CD4-positive, alpha-beta T cell treated with Interleukin-4 for 1 hour (primary cell): ENCODE measurements around the gene DCHS2.
A peak's percentile ranks its signal among the peaks of the same experiment; 100 is the strongest.

Source experiments
- DNase-seq, 2 donors: peaks; one replicate each; pipeline ENCODE4 v3.0.0-alpha.2; 2020 to 2022

DCHS2 gene, protein sequence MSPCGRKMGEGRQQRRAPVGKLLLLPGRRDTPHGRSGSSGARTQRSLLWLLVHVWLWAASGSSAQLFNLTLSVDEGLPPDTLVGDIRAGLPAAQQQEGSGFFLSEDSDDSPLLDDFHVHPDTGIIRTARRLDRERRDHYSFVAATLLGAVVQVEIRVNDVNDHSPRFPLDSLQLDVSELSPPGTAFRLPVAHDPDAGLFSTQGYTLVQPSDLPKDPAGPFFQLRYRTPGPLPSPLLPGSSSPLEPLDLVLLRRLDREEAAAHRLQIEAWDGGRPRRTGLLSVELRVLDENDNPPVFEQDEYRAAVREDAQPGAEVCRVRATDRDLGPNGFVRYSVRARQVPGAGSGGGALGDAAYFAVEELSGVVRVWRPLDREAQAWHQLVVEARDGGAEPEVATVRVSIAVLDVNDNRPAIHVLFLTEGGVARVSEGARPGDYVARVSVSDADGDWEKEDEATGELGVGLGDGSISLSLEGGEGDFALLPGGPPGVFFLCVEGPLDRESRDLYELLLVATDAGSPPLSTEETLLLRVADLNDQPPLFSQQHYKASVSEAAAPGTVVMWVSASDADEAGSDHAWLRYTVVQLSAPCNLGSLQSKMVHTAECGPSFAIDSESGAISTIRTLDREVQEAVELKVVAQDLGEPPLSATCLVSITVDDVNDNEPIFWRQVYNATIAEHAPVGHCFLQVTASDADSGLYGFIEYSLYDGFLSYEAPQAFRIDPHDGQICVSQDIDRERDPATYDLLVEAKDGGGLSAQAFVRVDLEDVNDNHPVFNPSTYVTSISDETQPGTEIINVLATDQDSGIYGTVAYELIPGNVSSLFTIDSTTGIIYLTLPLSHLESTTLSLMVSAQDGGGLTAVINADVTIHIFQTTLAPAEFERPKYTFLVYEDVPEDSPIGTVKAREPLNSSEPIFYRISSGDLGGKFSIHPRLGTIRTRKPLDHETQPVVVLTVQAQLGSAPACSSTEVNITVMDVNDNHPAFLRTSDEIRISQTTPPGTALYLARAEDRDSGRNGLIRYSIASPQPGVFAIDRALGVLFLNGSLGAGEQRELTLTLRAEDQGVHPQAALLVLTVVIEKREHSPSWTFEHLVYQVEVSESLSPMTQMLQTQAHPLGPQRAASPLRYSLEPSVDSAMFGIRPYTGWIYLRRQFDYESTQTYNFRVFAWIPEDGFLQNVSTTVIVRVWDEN (N-terminal part only)

DNA sequence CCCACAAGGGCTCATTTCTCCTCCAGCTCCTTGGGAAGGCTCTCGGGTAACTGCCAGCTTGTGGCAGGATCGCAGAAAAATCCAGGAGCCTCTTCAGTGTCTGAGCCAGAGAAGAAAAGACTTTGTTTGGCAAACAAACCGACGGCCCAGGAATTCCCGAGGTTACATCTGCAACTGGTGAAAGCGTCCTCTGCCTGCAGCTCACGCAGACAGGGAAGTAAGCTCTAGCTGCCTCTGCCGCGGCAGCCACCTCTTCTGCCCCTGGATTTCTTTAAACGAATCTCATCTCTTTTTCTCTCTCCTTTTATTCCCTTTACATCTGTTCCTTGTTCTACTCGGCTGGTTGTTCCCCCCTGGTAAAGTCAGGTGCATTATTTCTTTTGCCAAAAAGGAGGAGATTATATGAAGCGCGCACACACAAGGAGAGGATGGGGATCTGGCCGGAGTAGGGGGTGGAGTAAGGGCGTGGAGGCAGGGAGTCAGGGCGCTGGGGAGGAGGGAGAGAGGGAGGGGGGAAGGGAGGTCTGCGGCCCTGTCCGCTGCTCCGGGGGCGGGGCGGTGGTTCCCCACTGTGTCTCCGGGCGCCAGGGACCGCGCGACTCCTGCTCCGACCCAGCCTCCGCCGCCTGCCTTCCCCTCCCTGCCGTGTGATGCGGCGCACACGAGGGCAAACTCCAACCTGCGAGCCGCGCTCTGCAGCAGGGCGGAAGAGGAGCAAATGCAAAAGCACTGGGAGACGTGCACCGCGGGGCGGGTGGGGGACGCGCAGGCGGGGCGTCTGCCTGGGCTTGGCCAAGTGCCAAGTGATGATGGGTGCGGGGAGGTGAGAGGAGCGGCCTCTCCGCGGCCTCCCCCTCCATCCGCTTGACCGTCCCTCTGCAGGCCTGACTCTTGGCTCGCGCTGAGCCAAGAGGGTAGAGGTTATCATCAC lies at the start of gene DCHS2:
TSS of gene DCHS2 (minus strand) at position 459 of the 931 bp plus-strand sequence. CDS start at position 15, 444 bp downstream.
- no peak for DNase-seq

DNA sequence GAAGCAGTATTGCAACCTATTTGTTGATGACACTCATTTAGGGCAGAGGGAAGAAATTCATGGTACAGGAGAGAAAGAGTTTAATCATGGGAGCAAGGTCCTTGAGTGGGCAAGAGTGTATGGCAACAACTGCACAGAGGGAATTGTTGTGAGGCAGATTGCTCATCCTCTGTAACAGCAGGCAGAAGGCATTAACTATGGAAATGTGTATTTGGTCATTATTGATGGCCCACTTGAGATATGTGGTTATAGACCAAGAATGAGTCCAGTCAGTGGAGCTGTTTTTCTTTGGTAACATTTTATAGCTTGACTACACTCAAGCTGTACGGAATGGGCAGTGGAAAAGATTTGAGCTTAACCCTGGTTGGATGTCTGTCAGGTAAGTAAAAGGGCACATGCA lies 42.7 kb upstream of the DCHS2 start:
- no peak for DNase-seq

DNA sequence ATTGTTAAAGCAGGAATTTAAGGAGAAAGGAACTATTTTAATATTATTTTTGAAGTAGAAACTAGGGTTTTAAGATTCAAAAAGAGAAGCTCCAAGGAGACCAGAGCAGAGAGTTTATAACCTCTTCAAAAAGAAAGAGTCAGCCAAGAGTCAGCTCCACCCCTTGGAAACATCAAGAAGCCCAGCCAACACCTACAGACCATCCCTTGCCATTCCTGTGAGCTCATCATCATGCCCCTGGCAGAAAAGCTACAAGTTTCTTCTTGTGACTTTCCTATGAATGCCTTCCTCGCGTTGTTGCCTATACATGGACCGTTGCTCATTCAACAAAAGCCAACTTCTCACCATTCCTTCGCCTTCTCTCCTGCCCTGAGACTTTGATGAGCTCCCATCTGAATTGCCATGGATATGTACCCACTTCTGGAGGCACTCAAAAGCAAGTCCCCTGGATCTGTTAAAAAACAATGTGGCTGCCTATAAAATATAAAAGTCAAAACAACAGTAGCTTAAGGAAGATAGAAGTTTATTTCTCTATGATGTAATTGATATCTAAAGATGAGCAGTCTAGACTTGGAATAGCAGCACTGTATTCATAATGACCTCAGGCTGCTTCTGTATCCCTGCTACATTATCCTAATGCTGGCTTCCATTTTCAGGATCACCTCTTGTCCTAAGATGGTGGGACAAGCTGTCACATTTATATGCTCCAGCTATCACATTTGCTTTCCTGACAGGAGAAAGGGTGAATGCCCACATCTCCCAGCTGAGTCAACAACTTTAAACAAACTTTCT lies 38.3 kb upstream of the DCHS2 start:
- no peak for DNase-seq

DNA sequence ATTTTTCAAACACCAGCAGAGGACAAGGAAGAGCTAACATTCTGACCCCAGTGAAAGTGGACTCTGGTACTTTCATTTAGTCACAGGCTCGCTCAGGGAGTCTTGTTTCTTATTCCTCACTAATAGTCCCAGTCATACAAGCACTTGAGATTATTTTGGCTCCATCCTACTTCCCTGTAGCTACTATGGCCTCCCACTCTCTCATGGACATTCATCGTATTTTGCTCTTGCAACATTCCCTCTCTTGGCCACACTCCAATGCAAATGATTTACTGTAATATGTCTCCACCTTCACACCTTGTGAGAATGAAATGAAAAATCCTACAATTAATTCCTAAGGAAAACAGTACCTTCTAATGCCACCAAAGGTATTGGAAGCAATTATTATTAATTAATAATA lies 37.3 kb upstream of the DCHS2 start:
- DNase-seq, result no peak

DNA sequence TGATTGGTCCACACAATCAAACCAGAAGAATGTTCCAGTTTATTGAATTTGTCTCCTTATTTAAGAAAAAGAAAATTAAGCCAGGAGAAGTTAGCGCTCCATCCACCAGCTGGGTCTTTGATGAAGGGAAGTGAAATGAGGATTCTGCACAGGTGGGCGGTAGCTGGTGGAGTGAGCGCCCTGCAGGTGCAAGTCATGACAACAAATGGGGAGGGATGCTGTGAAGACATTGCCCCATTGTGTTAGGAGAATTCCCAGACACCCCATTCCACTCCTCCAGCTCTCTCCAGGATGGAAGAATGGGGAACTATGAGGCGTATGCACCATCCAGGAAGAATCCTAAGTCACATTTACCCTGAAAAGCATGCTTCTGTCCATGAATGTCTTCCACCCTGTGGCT lies 35.7 kb upstream of the DCHS2 start:
- DNase-seq, result no peak

DNA sequence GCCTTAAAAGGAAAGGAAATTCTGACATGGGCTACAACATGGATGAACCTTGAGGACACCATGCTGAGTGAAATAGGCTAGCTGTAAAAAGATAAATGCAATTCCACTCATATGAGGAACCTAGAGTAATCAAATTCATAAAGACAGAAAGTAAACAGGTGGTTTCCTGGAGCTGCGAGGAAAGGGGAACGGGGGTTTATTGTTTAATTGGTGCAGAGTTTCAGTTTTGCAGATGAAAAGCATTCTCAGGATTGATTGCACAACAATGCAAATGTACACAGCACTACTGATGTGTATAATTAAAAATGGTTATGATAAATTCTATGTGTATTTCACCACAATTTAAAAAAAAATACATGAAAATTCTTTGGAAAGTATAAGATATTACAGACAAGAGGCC lies 34.6 kb upstream of the DCHS2 start:
- no peak for DNase-seq

DNA sequence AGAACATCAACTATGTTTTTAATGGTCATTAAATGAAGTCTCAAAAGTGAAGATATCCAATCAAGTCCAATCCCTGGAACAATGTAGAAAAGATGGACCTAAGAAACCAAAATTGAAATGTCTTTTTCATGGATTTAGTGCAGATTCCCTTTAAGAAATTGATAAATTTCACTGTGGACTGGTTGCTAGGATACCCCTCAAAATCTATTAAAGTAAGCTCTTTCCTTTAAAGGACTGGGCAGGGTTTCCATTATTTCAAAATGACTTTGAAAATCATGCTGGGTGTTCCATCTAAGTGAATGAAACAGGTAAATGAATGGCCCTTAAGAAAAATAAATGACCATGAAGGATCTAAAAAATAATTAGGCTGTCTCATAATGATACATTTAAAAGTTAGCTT lies 30.0 kb upstream of the DCHS2 start:
- DNase-seq, result no peak

DNA sequence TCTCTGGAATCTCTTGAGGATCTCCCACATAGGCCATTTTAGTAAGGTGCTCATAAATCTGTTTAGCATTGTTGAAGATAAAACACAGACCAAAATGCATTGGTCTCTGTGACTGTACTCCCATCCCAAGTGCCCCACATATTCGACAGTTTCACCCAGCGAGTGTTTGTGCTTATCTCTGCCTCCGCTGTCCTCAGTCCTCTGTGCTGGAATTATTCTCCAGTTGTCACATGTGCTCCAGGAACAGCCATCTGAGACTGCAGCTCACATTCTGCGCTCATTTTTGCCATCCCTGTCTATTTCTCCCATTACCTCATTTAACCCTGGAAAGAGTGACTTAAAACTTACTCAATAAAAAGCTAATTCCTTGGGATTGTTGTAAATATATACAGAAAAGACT lies 27.6 kb upstream of the DCHS2 start:
- DNase-seq, result no peak

DNA sequence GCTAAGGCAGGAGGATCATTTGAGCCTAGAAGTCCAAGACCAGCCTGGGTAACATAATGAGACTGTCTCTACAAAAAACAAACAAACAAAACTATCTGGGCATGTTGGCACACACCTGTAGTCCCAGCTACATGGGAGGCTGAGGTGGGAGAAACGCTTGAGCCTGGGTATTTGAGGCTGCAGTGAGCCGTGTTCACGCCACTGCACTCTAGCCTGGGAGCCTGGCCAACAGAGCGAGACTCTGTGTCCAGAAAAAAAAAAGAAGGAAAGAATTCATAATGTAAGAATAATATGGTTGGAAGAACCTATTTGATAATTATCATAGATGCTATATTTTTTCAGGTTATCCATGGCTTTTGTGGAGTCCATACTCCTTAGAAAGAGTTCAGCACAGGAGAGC lies 26.0 kb upstream of the DCHS2 start:
- no peak for DNase-seq

DNA sequence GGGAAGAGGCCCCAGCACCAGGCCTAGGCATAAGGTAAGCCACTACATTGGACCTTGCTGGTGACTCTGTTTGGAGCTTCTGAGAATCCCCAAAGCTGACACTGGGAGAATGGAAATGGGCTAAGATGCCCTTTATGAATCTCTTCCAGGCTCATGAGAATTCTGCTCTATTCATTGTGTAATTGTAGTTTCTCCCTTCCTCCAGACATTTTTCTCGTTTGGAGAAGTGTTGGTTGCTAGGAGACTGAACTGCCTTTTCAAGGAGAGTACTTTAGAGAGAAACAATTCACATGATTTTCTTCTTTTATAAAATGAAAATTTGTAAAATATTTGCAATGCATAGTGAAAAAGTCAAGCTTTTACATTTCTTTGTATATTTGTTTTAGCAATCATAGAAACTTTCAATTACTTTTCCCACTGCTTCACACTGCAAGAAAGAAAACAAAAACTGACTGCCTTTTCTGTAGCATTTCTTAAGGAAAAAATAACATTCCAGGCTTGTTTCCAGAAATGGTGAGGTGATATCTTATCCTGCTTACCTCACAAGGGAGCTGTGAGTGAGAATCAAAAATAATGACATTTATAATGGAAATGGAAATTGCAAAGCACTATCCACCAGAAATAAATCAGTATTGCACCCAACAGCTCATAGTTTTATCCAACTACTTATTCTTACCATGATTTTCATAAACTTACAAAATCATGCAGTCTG lies 24.9 kb upstream of the DCHS2 start:
- DNase-seq, result no peak

DNA sequence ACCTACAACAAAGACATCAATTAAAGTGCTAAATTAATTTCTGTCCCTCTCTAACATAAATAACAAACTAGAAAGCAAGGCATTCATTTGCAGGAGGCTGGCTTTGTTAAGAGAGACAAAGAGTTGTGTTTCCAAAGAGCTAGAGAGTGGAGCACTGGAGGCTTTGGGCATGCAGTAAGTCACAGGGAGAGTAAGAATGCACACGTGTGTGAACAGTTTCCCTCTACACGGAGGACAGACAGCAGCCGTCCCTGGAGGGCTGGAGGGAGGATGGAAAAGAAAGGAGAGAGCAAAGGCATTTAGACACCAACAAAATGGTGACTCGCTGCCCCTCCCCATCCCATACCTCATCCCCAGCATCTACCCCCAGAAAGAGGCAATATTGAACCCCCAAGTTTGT lies 20.4 kb upstream of the DCHS2 start:
- DNase-seq, result no peak

DNA sequence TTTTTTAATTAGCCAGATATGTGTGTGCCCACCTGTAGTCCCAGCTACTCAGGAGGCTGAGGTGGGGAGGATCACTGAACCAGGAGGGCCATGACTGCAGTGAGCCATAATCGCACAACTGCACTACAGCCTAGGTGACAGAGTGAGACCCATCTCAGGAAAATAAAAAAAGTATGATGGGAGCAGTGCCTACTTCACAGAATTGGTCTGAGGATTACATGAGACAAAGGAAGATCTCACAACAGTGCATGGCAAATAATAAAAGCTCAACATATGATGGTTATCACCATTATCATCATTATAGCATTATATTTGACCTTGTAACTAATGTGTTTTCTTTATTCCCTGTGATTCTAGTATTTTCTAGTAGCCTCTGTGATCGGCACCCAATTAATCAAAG lies 19.9 kb upstream of the DCHS2 start:
- DNase-seq, result no peak

DNA sequence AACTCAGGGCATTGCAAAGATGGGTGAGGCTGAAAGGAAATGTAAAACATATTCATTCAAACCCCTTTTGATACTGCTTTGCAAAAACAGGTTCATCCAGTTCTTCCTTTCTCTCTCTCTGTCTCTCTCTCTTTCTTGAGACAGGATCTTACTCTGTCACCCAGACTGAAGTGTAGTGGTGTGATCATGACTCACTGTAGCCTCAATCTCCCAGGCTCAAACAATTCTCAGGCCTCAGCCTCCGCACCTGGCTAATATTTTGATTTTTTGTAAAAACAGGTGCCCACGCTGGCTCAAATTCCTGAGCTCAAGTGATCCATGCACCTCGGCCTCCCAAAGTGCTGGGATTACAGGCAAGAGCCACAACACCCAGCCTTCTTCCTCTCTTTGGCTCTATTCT lies 15.6 kb upstream of the DCHS2 start:
- no peak for DNase-seq

DNA sequence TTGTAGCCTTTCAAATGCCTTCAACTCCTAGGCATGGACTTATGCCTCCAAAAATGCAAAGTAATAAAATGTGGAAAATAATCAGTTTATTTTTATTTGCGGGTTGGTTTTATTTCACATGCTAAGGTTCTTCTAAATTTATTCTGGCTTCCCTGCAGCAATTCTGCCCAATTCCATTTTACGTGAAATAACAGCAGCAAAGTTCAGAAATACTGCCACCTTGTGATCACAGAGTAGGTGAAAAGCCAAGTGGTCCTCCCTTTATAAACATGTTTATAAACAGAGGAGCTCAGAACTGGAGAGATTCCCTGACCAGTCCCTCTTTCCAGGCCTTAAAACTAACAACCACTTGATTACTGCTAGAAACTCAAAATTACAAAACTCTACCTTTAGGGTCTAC lies 14.7 kb upstream of the DCHS2 start:
- DNase-seq, result no peak

DNA sequence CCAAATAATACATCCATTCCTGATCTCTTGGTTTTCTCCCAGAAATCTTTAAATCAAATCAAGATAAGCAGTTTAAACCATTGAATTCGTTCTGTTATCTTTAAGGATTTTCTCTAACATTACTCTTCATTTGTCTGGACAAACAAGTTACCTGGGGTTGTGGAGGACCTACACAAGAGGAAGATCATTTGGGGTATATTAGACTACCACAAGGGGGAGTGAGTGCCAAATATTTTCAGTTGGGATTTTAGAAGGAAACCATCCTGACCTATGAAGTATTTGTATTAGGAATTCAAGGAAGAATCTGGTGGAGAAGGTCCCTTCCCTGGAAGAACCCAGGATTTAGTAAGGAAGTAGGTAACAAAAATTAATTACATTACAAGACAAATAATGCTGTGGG lies 12.0 kb upstream of the DCHS2 start:
- peak in 1 of 2 donors; percentile 5 for DNase-seq

DNA sequence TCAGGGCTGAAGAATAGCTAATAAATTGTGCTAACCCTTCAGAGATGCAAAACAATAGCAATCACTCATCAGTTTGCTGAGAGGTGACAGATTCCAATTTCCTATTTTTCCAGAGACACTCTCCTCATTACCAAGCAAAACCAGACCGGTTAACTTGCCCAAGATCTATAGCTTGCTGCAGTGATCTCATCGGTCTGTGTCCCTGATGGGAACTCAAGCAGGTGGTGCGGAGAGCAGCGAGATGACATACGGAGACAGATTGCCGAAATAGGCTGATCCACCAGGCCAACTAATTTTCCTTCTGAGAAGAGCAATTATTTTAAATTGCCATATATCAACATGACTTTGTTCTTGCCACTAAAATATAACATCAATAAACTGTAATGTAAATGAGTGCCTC lies 10.5 kb upstream of the DCHS2 start:
- no peak for DNase-seq

DNA sequence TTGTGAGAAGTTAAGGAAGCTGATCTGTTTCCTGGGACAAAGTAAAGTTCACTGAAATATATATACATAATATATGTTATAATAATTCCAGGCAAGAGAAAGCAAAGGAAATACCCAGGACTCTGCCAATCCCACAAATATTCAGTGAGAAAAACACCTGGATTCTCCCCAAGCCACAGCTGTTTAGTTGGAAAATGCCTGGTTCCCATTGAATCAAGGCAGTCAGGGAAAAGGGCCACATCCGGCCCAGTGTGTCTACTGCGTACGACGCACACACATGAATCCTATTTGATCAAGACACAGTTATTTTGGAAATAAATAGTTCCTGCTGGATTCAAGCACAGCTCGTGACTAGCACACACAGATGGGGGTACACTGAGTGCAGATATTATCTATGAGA lies 6.3 kb upstream of the DCHS2 start:
- no peak for DNase-seq

DNA sequence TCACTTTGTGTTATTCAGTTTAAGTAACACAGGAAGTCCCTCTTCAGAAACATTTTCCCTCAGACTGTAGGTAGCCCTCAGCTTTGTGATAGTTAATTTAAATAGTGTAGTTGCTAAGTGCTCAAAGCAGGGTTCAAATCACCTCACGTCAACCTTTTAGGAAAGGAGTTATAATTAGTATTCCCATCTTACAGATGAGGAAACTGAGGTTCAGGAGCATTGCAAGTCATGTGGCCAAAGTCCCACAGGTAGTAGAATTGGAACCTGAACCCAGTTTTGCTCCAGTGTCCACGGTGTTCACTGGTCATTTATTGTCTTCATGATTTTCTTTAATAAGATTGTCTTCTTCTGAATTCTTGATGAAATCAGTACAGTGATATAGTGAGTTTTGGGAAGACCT lies 4.3 kb upstream of the DCHS2 start:
- no peak for DNase-seq

DNA sequence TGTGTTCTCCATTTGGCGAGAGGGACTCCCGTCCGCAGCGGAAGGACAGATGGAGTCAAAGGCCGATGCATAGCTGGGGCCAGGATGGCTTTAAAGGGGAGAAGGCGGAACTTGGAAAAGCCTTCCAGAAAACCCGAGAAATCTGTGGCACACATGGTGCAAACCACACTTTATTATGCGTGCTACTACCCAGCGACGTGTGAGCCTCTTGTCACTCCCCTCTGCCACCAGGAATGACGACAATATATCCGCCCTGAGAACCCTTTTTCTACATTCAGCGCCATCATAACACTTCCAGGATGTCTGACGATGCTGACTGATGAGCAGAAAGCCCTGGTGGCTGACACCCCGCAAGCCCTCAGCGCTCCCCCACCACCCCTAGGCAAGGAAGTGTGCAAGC lies 689 bp upstream of the DCHS2 start:
- no peak for DNase-seq

DNA sequence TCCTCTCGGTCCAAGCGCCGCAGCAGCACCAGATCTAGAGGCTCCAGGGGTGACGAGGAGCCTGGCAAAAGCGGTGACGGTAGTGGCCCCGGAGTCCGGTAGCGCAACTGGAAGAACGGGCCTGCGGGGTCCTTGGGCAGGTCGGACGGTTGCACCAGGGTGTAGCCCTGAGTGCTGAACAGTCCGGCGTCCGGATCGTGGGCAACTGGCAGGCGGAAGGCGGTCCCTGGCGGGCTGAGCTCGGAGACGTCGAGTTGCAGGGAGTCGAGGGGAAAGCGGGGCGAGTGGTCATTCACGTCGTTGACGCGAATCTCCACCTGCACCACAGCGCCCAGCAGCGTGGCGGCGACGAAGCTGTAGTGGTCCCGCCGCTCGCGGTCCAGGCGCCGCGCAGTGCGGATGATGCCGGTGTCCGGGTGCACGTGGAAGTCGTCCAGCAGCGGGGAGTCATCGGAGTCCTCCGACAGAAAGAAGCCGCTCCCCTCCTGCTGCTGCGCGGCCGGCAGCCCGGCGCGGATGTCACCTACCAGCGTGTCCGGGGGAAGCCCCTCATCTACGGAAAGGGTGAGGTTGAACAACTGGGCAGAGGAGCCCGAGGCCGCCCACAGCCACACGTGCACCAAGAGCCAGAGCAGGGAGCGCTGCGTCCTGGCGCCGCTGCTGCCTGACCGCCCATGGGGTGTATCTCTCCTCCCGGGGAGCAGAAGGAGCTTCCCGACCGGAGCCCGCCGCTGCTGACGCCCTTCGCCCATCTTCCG lies 837 bp downstream of the DCHS2 start:
- no peak for DNase-seq
